HG03108 (cell line): Measurements from ENCODE around the gene CD40.
"Not testable (repeated sequence)": the region's sequence is repeated elsewhere in the genome, so short reads cannot be mapped to it uniquely, and the experiment has no call there.

Source experiments
- ATAC-seq: cut with Tn5 transposase; IDR thresholded peaks from one replicate; pipeline ENCODE4 v1.9.1; 2021; ENCODE audit warnings: moderate library complexity; ENCODE audit not compliant: unreplicated experiment

CD40 gene

DNA sequence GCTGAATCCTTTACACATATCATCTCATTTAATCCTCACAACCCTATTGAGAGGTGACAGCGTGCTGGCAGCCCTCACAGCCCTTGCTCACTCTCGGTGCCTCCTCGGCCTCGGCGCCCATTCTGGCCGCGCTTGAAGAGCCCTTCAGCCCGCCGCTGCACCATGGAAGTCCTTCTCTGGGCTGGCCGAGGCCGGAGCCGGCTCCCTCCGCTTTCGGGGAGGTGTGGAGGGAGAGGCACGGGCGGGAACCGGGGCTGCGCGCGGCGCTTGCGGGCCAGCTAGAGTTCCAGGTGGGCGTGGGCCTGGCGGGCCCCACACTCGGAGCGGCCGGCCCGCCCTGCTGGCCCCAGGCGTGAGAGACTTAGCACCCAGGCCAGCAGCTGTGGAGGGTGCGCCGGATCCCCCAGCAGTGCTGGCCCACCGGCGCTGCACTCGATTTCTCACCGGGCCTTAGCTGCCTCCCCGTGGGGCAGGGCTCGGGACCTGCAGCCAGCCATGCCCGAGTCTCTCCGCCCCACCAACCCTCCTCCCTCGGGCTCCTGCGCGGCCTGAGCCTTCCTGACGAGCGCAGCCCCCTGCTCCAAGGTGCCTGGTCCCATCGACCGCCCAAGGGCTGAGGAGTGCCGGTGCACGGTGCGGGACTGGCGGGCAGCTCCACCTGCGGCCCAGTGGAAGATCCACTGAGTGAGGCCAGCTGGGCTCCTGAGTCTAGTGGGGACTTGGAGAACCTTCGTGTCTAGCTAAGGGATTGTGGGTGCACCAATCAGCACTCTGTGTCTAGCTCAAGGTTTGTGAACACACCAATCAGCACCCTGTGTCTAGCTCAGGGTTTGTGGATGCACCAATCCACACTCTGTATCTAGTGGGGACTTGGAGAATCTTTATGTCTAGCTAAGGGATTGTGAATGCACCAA lies 26.2 kb upstream of the CD40 start:
- not testable (repeated sequence) for ATAC-seq

DNA sequence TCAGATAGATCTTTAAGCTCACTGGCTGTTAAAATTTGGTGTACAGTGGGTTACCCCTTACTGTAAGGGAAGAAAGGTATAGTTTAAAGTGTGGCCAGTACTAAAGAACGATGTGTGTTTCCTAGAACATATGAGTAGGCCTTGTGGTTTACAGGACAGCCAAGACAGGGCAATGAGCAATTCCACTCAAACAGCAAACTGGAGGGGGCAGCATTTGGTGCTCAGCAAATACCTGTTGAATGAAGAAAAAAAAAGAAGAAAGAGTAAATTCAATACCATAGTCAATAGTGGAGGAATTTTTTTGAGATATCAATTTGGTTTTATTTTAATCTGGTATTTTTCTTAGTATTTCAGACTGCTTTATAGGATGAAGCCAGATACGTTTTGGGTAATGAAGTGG lies 24.6 kb upstream of the CD40 start:
- ATAC-seq, result no peak

DNA sequence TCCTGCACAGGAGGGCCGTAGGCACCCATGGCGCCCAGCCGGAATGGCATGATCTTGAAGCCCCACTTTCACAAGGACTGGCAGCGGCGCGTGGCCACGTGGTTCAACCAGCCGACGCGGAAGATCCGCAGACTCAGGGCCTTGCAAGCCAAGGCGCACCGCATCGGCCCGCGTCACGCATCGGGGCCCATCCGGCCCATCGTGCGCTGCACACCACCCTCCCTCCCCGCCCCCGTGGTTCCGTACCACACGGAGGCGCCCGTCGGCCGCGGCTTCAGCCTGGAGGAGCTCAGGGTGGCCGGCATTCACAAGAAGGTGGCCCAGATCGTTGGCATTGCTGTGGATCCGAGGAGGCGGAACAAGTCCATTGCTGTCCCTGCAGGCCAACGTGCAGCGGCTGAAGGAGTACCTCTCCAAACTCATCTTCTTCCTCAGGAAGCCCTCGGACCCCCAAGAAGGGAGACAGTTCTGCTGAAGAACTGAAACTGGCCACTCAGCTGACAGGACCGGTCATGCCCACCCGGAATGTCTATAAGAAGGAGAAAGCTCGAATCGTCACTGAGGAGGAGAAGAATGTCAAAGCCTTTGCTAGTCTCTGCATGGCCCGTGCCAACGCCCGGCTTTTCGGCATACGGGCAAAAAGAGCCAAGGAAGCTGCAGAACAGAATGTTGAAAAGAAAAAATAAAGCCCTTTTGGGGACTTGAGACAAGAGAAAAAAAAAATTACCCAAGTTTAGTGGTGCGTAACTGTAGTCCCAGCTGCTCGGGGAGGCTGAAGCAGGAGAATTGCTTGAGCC lies 18.4 kb upstream of the CD40 start:
- no peak for ATAC-seq

DNA sequence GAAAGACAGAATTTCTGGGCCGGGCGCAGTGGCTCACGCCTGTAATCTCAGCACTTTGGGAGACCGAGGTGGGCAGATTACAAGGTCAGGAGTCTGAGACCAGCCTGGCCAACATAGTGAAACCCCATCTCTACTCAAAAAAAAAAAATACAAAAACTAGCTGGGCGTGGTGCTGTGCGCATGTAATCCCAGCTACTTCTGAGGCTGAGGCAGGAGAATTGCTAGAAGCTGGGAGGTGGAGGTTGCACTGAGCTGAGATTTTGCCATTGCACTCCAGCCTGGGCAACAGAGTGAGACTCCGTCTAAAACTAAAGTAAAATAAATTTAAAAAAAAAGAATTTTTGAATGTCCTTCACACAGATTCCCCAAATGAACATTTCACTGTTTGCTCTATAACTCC lies 17.7 kb upstream of the CD40 start:
- not testable (repeated sequence) for ATAC-seq

DNA sequence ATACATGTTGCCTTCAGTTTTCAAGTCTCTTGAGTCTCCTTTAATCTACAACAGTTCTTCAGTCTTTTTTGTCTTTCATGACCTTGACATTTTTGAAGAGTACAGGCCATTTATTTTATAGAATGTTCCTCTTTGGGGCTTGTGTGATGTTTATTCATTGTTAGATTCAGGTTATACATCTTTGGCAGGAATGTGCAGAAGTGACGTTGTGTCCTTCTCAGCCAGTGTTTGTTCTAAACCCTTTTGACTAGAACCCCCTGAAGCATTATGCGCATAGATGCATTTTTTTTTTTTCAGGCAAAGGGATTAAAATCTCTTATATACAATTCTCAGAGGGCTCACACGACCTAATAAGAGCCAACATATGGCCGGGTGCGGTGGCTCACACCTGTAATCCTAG lies 17.1 kb upstream of the CD40 start:
- no peak for ATAC-seq

DNA sequence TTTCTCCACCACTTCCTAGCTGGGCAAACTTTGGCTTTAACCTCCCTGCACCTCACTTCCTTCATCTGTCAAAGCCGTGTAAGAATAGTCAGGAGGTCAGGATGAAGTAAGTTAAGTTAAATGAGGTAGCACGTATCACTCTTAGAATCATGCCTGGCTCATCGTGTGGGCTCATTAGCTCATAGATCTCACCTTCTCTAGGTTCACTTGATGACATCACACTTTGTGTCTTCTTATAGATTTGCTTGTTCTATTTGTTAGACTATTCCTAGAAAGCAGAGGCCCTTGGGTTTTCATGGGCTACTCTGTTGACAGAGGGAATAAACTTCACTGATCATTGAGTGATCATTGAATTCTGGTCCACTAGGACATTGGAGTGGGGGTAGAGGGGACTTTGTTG lies 16.2 kb upstream of the CD40 start:
- ATAC-seq, result no peak

DNA sequence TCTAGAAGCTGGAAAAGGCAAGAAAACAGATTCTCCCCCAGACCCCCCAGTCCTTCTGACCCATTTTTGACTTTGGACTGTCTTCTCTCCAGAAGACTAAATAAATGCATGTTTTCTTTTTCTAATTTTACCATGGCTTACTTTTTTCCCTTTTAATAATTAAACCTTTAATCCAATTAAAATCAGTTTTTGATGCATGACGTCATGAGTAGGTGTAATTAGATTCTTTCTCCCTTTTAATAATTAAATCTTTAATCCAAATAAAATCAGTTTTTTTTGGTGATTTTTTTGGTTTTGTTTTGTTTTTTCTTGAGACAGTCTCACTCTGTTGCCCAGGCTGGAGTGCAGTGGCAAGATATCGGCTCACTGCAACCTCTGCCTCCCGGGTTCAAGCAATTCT lies 15.2 kb upstream of the CD40 start:
- ATAC-seq, result no peak

DNA sequence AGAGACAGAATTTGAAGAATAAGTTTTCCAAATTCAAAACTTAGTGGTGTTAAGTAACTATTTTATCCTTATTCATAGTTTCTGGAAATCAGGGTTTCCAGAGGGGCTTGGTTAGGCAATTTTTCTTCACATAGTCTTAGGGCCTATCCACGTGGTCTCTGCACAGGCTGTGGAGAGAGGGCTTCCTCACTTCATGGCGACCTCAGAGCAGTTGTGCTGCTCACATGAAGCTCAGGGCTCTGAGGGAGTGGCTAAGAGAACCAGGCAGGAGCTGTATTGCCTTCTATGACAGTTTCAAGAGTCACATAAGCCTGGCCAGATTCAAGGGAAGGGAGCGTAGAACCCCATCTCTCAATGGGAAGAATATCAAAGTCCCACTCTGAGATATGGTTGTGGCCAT lies 13.9 kb upstream of the CD40 start:
- ATAC-seq, result no peak

DNA sequence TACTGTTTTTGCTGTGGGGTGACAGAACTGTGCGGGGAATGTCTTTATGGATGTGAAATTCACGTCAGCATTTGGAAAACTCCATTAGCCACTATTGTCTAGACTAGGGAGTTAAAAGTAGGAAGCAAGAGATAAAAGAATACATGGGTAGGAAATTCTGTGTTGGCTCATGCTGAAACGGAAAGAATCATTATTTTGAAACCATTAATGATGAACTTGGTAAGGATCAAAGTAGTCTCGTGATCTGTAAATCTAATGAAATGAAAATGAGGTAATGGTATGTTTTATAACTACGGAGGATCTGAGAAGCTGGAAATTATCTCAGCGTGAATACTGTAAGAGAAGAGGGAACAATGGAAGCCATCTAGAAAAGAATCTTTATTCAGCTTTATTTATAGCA lies 11.1 kb upstream of the CD40 start:
- ATAC-seq, result no peak

DNA sequence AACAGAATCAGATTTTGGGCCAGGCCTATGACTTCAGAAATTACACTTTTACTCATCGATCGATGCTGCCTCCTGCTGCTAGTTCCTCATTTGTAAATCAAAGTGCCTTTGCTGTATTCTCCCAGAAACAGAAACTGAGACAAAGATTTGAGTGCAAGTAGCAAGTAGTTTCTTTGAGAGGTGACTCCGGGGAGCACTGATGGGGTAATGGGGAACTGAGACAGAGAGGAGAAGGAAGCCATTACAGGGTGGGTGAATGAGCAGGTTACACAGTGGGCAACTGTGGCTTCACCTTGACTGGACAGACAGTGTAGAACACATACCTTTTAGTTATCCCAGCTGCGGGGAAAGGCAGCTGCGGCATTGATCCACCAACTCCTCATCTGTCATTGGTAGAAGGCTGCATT lies 9.7 kb upstream of the CD40 start:
- ATAC-seq, result peak; percentile 85

DNA sequence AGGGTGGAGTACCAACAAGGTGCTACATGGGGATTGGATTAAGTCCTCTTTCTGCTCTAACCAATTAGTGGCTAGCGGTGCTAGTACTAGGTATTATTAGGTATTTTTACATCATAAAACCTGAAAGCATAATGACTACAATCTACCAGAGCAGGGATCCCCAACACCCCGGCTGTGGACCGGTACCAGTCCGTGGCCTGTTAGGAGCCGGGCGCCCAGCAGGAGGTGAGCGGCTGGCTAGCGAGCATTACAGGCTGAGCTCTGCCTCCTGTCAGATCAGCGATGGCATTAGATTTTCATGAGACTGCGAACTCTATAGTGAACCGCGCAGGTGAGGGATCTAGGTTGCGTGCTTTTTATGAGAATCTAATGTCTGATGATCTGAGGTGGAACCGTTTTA lies 9.1 kb upstream of the CD40 start:
- no peak for ATAC-seq

DNA sequence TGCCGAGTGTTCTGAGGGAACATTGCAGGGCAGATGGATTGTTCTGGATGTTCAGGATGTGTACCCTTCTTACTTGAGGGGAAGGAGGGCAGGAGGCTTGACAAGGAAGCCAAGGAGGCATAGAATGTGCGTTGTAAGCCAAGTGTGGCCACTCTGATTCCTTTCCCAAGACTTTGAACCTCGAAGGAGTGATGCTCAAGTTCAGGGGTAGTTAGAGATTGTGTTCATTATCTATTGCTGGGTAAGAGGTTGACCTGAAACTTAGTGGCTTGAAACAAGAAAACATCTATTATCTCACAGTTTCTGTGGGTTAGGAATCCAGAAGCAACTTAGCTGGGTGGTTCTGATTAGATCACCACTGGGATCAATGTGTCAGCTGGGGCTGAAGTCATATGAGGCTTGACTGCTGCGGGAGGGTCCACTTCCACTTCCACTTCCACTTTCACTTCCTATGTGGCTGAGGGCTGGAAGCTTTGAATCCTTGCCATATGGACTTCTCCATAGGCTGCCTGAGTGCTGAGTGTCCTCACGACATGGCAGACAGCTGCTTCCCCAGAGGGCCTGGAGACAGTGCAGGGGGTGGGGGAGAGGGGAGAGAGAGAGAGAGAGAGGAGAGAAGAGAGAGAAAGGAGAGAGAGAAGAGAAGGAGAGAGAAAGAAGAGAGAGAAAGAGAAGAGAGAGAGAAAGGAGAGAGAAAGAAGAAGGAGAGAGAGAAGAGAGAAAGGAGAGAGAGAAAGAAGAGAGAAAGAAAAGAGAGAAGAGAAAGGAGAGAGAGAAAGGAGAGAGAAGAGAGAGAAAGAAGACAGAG lies 6.9 kb upstream of the CD40 start:
- peak; percentile 34 for ATAC-seq

DNA sequence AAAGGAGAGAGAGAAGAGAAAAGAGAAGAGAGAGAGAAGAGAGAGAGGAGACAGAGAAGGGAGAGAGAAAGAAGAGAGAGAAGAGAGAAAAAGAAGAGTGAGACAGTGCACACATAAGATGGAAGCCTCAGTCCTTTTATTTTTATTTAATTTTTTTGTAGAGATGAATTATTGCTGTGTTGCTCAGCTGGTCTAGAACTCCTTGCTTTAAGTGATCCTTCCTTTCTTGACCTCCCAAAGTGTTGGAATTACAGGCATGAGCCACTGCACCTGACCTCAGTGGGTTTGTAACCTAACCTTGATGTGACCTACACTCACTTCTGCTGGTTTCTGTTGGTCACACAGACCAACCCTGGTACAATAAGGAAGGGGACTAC lies 6.3 kb upstream of the CD40 start:
- ATAC-seq, result no peak

DNA sequence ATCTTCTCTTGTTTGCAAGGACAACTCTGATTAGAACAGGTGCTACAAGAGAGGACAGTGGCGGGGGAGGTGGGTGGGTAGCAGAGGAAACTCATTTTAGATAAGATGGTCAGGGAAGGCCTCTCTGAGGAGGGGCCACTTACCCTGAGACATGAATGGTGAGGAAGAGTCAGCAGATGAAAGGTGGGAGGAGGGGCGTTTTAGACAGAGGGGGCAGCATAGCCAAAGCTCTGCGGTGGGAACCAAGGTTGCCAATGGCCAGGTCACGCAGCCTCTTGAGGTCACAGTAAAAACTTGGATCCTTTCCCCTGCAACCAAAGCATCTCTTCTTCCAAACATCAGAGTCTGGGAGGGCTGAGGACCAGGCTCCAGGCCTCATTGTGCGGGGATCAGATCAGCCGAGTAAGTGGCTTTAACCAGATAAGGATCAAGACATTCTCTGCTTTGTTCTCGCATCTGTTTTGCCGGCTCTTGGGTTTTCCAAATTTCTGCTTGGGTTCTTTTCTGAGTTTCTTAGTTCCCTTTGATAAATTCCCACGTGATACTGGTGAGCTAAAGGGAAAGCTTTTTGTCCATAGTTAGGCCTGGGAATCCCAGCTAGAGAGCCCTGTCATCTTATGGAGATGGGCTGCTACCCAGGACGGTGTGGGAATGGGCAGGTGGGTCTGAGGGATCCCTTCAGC lies 5.5 kb upstream of the CD40 start:
- ATAC-seq, result no peak

DNA sequence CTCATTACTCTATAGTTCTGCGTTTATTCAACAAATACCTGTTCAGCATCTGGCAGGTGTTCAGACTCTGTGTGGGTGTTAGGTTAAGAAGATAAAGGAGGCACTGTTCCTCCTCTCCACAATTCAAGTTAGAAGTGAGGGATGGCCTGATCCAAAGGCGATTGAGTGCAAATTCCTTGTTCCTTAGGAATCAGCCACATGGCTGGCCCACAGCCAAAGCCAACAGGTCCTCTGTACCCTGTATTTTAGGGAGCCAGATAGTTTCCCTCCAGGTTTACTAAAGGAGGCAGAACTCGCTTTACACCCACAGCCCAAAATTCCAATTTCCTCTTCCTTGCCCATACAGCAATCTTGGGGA lies 5.0 kb upstream of the CD40 start:
- ATAC-seq, result no peak

DNA sequence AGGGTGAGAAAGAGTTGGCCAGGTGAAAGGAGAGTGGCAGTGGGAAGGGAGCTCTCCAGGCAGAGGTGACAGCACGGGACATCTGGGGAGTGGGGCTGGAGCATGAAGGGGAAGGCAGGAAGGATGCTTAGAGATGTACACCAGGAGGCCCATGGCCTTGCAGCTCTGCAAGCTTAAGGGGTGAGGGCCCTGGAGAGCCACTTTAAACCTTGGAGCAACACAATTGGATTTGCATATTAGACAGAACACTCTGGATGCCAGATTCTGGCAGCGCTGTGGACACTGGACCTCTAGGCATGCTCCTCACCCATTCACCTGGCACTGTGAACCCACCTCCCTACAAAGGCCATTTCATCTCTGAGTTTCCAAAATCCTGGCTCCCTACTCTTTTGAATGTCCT lies 3.7 kb upstream of the CD40 start:
- ATAC-seq, result no peak

DNA sequence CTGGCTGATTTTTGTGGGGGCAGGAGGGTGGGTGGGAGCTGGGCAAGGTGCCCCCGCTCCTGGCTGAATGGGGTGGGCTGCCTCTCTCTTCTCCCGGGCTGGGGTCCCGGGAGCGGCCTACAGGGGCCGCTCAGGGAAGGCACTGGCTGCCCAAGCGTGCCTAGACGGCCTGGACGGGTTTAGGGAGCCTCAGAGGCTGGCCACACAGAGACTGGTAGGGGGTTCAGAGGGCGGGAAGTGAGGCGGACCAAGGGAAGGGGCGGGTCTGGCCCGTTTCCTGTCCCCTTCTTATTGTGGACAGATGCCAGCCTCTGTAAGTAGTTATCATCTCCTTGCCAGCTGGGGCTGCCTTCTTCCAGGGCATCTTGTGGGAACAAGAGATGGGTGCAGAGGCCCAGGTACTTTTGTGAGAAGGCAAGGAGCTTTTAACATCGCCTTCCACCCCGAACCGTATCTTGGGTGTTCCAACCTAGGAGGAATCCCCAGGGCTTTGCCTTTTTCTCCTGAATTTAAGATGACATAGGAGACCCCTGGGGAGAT lies 437 bp downstream of the CD40 start:
- peak; percentile 43 for ATAC-seq

DNA sequence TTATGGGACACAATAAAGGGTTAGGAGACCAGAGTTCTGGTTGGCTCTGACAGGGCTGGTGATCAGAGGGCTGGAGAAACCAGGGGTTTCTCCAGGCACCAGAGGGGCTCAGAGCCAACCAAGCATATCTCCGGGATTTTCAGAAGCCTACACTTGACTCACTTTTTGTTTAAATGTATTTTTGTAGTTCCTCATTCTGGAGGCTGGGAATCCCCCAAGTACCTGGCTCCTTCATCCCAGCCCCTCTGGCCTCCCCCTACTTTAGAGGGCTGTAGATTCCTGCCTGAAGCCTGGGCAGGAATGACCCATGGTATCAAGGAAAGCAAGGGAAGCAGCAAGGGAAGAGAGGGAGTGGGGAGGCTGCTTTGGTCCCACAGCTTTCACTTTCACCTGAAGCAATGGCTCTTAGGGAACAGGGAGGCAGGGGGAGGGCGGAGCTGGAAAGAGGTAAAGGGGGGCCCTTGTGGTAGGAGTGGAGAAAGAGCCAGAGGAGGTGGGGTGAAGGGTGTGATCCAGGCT lies 973 bp downstream of the CD40 start:
- peak; percentile 39 for ATAC-seq

DNA sequence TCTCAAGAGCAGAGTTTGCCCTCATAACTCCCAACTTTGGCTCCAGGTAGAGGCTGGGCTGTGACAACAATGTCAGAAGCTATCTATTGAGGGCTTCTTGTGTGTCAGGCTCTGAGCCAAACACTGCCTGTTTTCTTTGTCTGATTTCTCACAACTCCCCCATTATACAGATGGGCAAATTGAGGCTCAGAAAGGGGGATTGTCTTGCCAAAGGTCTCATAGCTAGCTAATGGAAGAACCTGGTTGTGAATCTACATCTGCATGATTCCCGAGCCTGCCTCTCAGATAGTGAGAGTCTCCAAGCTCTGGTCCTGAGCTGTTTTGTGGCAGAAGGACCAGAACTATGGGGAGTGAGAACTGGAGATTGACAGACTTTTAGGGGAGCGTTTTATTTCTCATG lies 1.4 kb downstream of the CD40 start:
- ATAC-seq, result no peak

DNA sequence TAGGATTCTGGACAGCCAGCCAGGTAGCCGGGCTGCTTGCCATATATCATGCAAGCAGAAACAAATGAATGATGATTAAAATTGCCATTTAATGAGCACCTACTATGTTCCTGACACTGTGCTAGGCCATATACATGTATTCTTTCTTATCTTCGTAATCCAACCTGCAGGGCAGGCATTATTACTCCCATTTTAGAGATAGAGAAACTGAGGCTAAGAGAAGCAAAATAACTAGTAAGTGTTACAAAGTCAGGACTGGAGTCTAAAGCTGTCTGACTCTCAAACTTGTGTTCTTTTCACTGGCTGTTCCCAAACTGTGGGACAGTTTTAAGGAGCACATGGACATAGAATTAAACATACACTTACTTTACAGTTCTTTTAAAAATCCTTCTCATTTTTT lies 2.0 kb downstream of the CD40 start:
- ATAC-seq, result no peak
